Smooth muscle cell (in vitro differentiated cells): ENCODE data around the gene MON2. TPM values are rescaled to one million over a fixed set of nuclear protein-coding genes. Genes with fewer than 3 reads are reported as not detected.

Experiments
- DNase-seq: peaks from one replicate; lab custom pipeline; 2025; ENCODE audit not compliant: unreplicated experiment; lab: John Stamatoyannopoulos, UW
- H2AFZ ChIP-seq: fragments of 200-600 bp; sonication (generic); 2 replicates; pipeline ENCODE4 v1.6.0; 2016; ENCODE audit warnings: antibody characterized with exemption, low read depth, mild to moderate bottlenecking
- H3F3A ChIP-seq: fragments of 200-600 bp; sonication (generic); 2 replicates; pipeline ENCODE4 v1.6.0; 2017; ENCODE audit warnings: antibody characterized with exemption, low read depth
- H3K27ac ChIP-seq: fragments of 200-600 bp; sonication (generic); 2 replicates; pipeline ENCODE4 v1.5.1; 2016; ENCODE audit warnings: low read depth, mild to moderate bottlenecking
- H3K27me3 ChIP-seq: fragments of 200-600 bp; sonication (generic); 2 replicates; pipeline ENCODE4 v1.6.1; 2016; ENCODE audit warnings: low read depth, mild to moderate bottlenecking
- H3K36me3 ChIP-seq: fragments of 200-600 bp; sonication (generic); 2 replicates; pipeline ENCODE4 v1.5.1; 2016; ENCODE audit warnings: low read depth
- H3K4me1 ChIP-seq: fragments of 200-600 bp; sonication (generic); 2 replicates; pipeline ENCODE4 v1.5.1; 2016; ENCODE audit warnings: low read depth
- H3K4me2 ChIP-seq: fragments of 200-600 bp; sonication (generic); 2 replicates; pipeline ENCODE4 v1.6.0; 2016; ENCODE audit warnings: mild to moderate bottlenecking
- H3K4me3 ChIP-seq: fragments of 200-600 bp; sonication (generic); 2 replicates; pipeline ENCODE4 v1.5.1; 2016; ENCODE audit warnings: mild to moderate bottlenecking
- H3K79me2 ChIP-seq: fragments of 200-600 bp; sonication (generic); 2 replicates; pipeline ENCODE4 v1.6.0; 2016; ENCODE audit warnings: low read depth, mild to moderate bottlenecking
- H3K9ac ChIP-seq: fragments of 200-600 bp; sonication (generic); 2 replicates; pipeline ENCODE4 v1.6.0; 2016; ENCODE audit warnings: low read depth
- H3K9me3 ChIP-seq: fragments of 200-600 bp; sonication (generic); replicated peaks from 2 replicates; pipeline ENCODE4 v1.5.1; 2016; ENCODE audit warnings: low read depth
- H4K20me1 ChIP-seq: fragments of 200-600 bp; sonication (generic); 2 replicates; pipeline ENCODE4 v1.6.0; 2016; ENCODE audit warnings: low read depth
- CTCF ChIP-seq: fragments of 200-600 bp; sonication (generic); IDR thresholded peaks from 2 replicates; pipeline ENCODE4 v1.5.1; 2017; ENCODE audit warnings: borderline replicate concordance, mild to moderate bottlenecking, antibody characterized with exemption; ENCODE audit not compliant: insufficient read depth, poor library complexity, severe bottlenecking
- WGBS: methylation state at CpG from one replicate; pipeline ENCODE4 v1.1.7; 2016; ENCODE audit warnings: low lambda C conversion rate; 5-methylcytosine and 5-hydroxymethylcytosine counted together
- polyA plus RNA-seq: library from polyadenylated mRNA; unstranded; fragments of >200 nt; fragmentation: Nextera tagmentation; extraction: Ambion mirVana; gene quantifications from 2 replicates; pipeline ENCODE4 v1.2.1, GENCODE V29; 2016
- total RNA-seq: library from RNA; depleted of rRNA; stranded (reverse); fragments of >200 nt; gene quantifications from 2 replicates; pipeline ENCODE4 v1.2.3, GENCODE V29; 2014

MON2 gene
- total and polyA plus RNA-seq, 2 experiments from 2014 or later = 18.1 to 72.5 TPM

GRCh38 chr12:62434494-62435302 is 31.9 kb upstream of the MON2 start:
- Histone ChIP-seq H4K20me1 (no peaks in the 10 kb centered on the region), H3K4me3 (peak overlapping the region; percentile 49), H3K4me2 (peak overlapping the region; percentile 91), H3F3A (no peaks in the 10 kb centered on the region), H3K4me1 (peaks cover 7% of the 10 kb centered on the region), H3K9ac (no peak overlapping the region), H3K9me3 (no peaks in the 10 kb centered on the region), H3K79me2 (no peaks in the 10 kb centered on the region), H2AFZ (peak overlapping the region; percentile 69), H3K27me3 (peaks cover 54% of the 10 kb centered on the region), H3K36me3 (no peaks in the 10 kb centered on the region), H3K27ac (no peak overlapping the region)
- 59% methylated on average over 16 of the region's 16 CpGs for WGBS
- no peak for DNase-seq
- no peak for TF ChIP-seq CTCF

- no peaks in the 10 kb centered on the region for H3F3A ChIP-seq
- peak overlapping the region; percentile 69 for H2AFZ ChIP-seq
- H3K27me3 ChIP-seq = peaks cover 54% of the 10 kb centered on the region
- H3K4me1 ChIP-seq = peaks cover 7% of the 10 kb centered on the region
- H3K36me3 ChIP-seq = no peaks in the 10 kb centered on the region
- no peak overlapping the region for H3K9ac ChIP-seq
- no peak for DNase-seq
- no peak overlapping the region for H3K27ac ChIP-seq
- no peaks in the 10 kb centered on the region for H3K9me3 ChIP-seq
- no peaks in the 10 kb centered on the region for H3K79me2 ChIP-seq
- H3K4me2 ChIP-seq = peak overlapping the region; percentile 91
- no peaks in the 10 kb centered on the region for H4K20me1 ChIP-seq
- WGBS = 9% methylated on average over 29 of the region's 29 CpGs
- peak; percentile 11 for TF ChIP-seq CTCF
- peak overlapping the region; percentile 49 for H3K4me3 ChIP-seq
Measured at GRCh38 chr12:62435303-62436163, 31.1 kb upstream of the MON2 start.

- TF ChIP-seq CTCF = no peak
- H3K79me2 ChIP-seq = no peaks in the 10 kb centered on the region
- no peaks in the 10 kb centered on the region for H3F3A ChIP-seq
- no peak overlapping the region for H3K4me3 ChIP-seq
- H3K9ac ChIP-seq = no peak overlapping the region
- H3K4me1 ChIP-seq = peaks cover 7% of the 10 kb centered on the region
- H3K27me3 ChIP-seq = peaks cover 54% of the 10 kb centered on the region
- no peaks in the 10 kb centered on the region for H4K20me1 ChIP-seq
- 77% methylated on average over 10 of the region's 12 CpGs for WGBS
- no peak overlapping the region for H3K4me2 ChIP-seq
- no peak overlapping the region for H2AFZ ChIP-seq
- no peaks in the 10 kb centered on the region for H3K9me3 ChIP-seq
- no peak overlapping the region for H3K27ac ChIP-seq
- no peaks in the 10 kb centered on the region for H3K36me3 ChIP-seq
- no peak for DNase-seq
Measured at GRCh38 chr12:62436164-62436503, 30.5 kb upstream of the MON2 start.
